BJ (cell line): ENCODE measurements around the gene USP30. TPM values are rescaled to one million over a fixed set of nuclear protein-coding genes. Genes with fewer than 3 reads are reported as not detected.

Source experiments
- CTCF ChIA-PET: fragments of 350-600 bp; formaldehyde crosslinking; extraction: SDS; loops from one replicate; lab custom pipeline; 2021; ENCODE audit warnings: antibody characterized with exemption, inconsistent platforms; lab: Yijun Ruan, JAX
- POLR2A ChIA-PET: fragments of 300-600 bp; sonication (Branson Sonifier 250); formaldehyde crosslinking; extraction: SDS; loops from one replicate; lab custom pipeline; 2021; ENCODE audit warnings: antibody characterized with exemption; lab: Charles Lee
- DNase-seq: peaks from one replicate; pipeline ENCODE4 v3.0.0-alpha.2; 2011; ENCODE audit warnings: low read depth
- H3K27me3 ChIP-seq: 2 replicates; pipeline ENCODE4 v1.6.0; 2011; ENCODE audit warnings: low read length; ENCODE audit not compliant: control insufficient read depth, insufficient read depth
- H3K36me3 ChIP-seq: 2 replicates; pipeline ENCODE4 v1.5.1; 2011; ENCODE audit warnings: low read length; ENCODE audit not compliant: control insufficient read depth, insufficient read depth
- H3K4me3 ChIP-seq: 2 replicates; pipeline ENCODE4 v1.5.1; 2011; ENCODE audit warnings: low read depth, mild to moderate bottlenecking, control low read depth, low read length
- CTCF ChIP-seq: IDR thresholded peaks from 2 replicates; pipeline ENCODE4 v1.5.1; 2011; ENCODE audit warnings: low read depth, mild to moderate bottlenecking, control low read depth, inconsistent platforms, low read length, moderate library complexity; ENCODE audit not compliant: insufficient read depth
- polyA plus RNA-seq: library from polyadenylated mRNA; depleted of rRNA; stranded (reverse); fragments of >200 nt; gene quantifications from 2 replicates; pipeline ENCODE4 v1.2.3, GENCODE V29; 2011

USP30 gene
- polyA plus RNA-seq, 1 experiment: 16.7 TPM

- no peaks in the 10 kb centered on the region for H3K27me3 ChIP-seq
- H3K36me3 ChIP-seq: no peaks in the 10 kb centered on the region
- ChIA-PET CTCF (interaction anchor here (2.2 kb wide), 1 partner anchor 15 kb away, joined by 7 read pairs; no protein-coding TSS in a partner anchor), POLR2A (no interaction called here)
- DNase-seq: no peak
- no peak overlapping the region for H3K4me3 ChIP-seq
- no peak for TF ChIP-seq CTCF
These were observed 74.4 kb downstream of the USP30 start for GRCh38 chr12:109126784-109127183.

GRCh38 chr12:109127533-109128242 is 75.3 kb downstream of the USP30 start:
- no peak for TF ChIP-seq CTCF
- Histone ChIP-seq H3K36me3 (no peaks in the 10 kb centered on the region), H3K27me3 (no peaks in the 10 kb centered on the region), H3K4me3 (no peak overlapping the region)
- ChIA-PET CTCF (interaction anchor here (2.2 kb wide), 1 partner anchor 16 kb away, joined by 7 read pairs; no protein-coding TSS in a partner anchor), POLR2A (no interaction called here)
- no peak for DNase-seq

- POLR2A ChIA-PET: no interaction called here
- CTCF ChIA-PET: interaction anchor here (1.0 to 2.3 kb wide), 2 partner anchors 19 to 263 kb away, joined by 4 to 9 read pairs; no protein-coding TSS in a partner anchor
- H3K4me3 ChIP-seq: no peak overlapping the region
- no peak for DNase-seq
- H3K27me3 ChIP-seq: no peaks in the 10 kb centered on the region; the same call in 1 of the 2 replicates
- no peaks in the 10 kb centered on the region for H3K36me3 ChIP-seq
- TF ChIP-seq CTCF: no peak
These were observed 78.1 kb downstream of the USP30 start for GRCh38 chr12:109130297-109131153.

GRCh38 chr12:109131154-109132050 is 79.0 kb downstream of the USP30 start:
- H3K36me3 ChIP-seq: no peaks in the 10 kb centered on the region
- H3K27me3 ChIP-seq: no peaks in the 10 kb centered on the region; the same call in 1 of the 2 replicates
- ChIA-PET CTCF (interaction anchor here (1.0 to 3.2 kb wide), 4 partner anchors 19 to 262 kb away, joined by 4 to 14 read pairs (median 8); no protein-coding TSS in a partner anchor), POLR2A (no interaction called here)
- TF ChIP-seq CTCF: no peak
- H3K4me3 ChIP-seq: no peak overlapping the region
- DNase-seq: no peak
